Islet of Langerhans (tissue), 1 donor: ENCODE measurements around the gene ABHD5.
"Not testable (repeated sequence)": the region's sequence is repeated elsewhere in the genome, so short reads cannot be mapped to it uniquely, and the experiment has no call there.

Experiments used
- FAIRE-seq: peaks from one replicate; lab custom pipeline; 2011; peaks lifted over from hg19 to GRCh38; lab: Jason Lieb, UNC

The ABHD5 gene

GRCh38 chr3:43690400-43691119 lies at the start of gene ABHD5:
TSS of gene ABHD5 (plus strand) at chr3:43690938. CDS start at chr3:43690993, 55 bp downstream.
- FAIRE-seq: no peak

GRCh38 chr3:43641306-43642114 lies 49.2 kb upstream of the ABHD5 start:
- no peak for FAIRE-seq

- no peak for FAIRE-seq
These were observed 46.3 kb upstream of the ABHD5 start for GRCh38 chr3:43644443-43644842.

- FAIRE-seq: no peak
These were observed 43.2 kb upstream of the ABHD5 start for GRCh38 chr3:43647331-43648166.

- FAIRE-seq: no peak
These were observed 41.8 kb upstream of the ABHD5 start for GRCh38 chr3:43648957-43649356.

- no peak for FAIRE-seq
These were observed 41.3 kb upstream of the ABHD5 start for GRCh38 chr3:43649365-43649968.

- FAIRE-seq: no peak
These were observed 40.4 kb upstream of the ABHD5 start for GRCh38 chr3:43650345-43650744.

GRCh38 chr3:43656390-43656789 lies 34.3 kb upstream of the ABHD5 start:
- not testable (repeated sequence) for FAIRE-seq

- FAIRE-seq: no peak
These were observed 31.4 kb upstream of the ABHD5 start for GRCh38 chr3:43659250-43659880.

GRCh38 chr3:43661376-43661775 lies 29.4 kb upstream of the ABHD5 start:
- not testable (repeated sequence) for FAIRE-seq

- FAIRE-seq: not testable (repeated sequence)
These were observed 25.7 kb upstream of the ABHD5 start for GRCh38 chr3:43665011-43665410.

- FAIRE-seq: no peak
These were observed 19.9 kb upstream of the ABHD5 start for GRCh38 chr3:43670635-43671522.

GRCh38 chr3:43674345-43675085 lies 16.2 kb upstream of the ABHD5 start:
- no peak for FAIRE-seq

- FAIRE-seq: no peak
These were observed 15.1 kb upstream of the ABHD5 start for GRCh38 chr3:43675593-43675992.

- FAIRE-seq: no peak
These were observed 14.3 kb upstream of the ABHD5 start for GRCh38 chr3:43676441-43676840.

GRCh38 chr3:43678375-43678774 lies 12.4 kb upstream of the ABHD5 start:
- not testable (repeated sequence) for FAIRE-seq

GRCh38 chr3:43678887-43679449 lies 11.8 kb upstream of the ABHD5 start:
- FAIRE-seq: not testable (repeated sequence)

GRCh38 chr3:43680857-43681256 lies 9.9 kb upstream of the ABHD5 start:
- not testable (repeated sequence) for FAIRE-seq

GRCh38 chr3:43684944-43685343 lies 5.8 kb upstream of the ABHD5 start:
- FAIRE-seq: no peak

GRCh38 chr3:43685921-43686320 lies 4.8 kb upstream of the ABHD5 start:
- FAIRE-seq: no peak
